NCI-H2196 (cell line): ENCODE measurements around the gene THNSL1.
A peak's percentile ranks its signal among the peaks of the same experiment; 100 is the strongest.
"Not testable (repeated sequence)": the region's sequence is repeated elsewhere in the genome, so short reads cannot be mapped to it uniquely, and the experiment has no call there.

Experiments used
- DNase-seq: peaks from one replicate; lab custom pipeline; 2025; ENCODE audit not compliant: unreplicated experiment; lab: John Stamatoyannopoulos, UW

Gene THNSL1

DNA sequence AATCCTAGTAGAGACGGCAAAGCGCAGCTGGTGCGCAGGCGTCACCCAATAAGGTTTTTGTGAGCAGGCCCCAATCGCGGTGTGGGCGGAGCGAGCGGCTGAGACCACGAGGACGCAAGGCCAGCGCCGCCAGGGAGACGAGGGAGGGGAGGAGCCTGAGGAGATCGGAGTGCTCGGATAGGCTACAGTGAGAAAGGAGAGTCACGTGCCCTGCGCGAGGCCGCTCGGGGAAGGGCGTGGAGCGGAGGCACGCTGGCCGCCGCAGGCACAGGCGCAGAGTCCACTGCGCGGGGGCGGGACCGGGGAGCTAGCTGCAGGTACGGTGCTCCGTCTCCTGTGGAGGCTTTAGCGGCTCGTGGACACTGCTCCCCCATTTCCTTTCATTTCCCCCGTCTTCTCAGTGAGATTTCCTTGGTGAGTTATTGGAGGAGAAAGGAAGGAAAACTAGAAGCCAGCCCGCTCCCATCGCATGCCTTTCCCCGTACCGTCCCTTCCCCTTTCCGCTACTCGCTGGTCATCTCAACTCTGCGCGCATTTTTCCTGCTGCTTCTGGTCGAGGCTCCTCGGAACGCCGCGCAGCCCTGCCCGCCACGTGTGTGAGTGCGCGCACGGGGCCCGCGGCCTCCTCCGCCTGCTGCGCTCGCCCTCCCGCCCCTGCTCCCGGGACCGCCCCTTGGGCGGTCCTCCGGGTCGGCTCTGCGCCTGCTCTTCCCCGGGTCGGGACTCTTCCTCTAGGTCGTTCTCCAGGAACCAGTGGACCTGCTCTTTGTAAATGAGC, at the start of gene THNSL1:
THNSL1 (plus strand) TSS at position 237 of the 778 bp plus-strand sequence. CDS start 6,612 bp downstream, outside the sequence.
- DNase-seq = peak; percentile 88

- DNase-seq = no peak
Measured at GRCh38 chr10:24966962-24967481, 49.4 kb upstream of the THNSL1 start.

- DNase-seq = no peak
Measured at GRCh38 chr10:24968349-24968748, 48.1 kb upstream of the THNSL1 start.

- not testable (repeated sequence) for DNase-seq
Measured at GRCh38 chr10:24968951-24969350, 47.5 kb upstream of the THNSL1 start.

GRCh38 chr10:24969841-24970281, 46.6 kb upstream of the THNSL1 start:
- DNase-seq = no peak

GRCh38 chr10:24971374-24971773, 45.0 kb upstream of the THNSL1 start:
- DNase-seq = no peak

DNA sequence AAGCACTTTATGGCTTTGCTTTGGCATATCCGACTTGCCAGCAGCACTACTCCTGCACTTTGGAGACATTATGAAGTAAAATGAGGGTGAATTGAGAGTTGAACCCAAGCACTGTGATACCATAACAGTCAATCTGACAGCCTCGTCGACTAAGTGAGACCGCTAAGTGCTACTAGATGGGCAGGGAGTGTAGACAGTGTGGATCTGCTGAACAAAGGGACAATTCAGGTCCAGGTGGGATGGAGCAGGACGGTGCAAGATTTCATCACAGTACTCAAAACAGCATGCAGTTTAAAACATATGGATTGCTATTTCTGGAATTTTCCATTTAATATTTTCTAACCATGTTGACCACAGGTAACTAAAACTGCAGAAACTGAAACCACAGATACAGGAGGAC, 43.2 kb upstream of the THNSL1 start:
- no peak for DNase-seq

DNA sequence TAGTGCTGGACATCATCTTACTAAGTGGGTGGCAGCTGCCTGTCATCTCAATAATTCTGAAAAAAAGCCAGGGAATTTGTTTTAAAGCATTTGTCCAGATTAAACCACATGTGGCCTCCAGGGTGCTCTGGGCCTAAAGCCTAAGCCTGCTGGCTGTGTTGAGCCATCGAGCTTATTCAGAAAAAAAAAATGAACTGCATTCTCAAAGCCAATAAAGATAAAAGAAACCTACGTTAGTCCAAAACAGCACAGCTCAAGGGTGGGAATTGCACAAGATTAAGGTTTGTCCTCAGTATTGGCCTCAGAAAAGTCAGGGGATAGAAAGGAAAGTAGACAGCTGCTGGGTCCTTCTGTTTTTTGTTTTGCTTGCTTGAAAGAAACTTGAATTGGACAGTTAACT, 41.4 kb upstream of the THNSL1 start:
- no peak for DNase-seq

DNA sequence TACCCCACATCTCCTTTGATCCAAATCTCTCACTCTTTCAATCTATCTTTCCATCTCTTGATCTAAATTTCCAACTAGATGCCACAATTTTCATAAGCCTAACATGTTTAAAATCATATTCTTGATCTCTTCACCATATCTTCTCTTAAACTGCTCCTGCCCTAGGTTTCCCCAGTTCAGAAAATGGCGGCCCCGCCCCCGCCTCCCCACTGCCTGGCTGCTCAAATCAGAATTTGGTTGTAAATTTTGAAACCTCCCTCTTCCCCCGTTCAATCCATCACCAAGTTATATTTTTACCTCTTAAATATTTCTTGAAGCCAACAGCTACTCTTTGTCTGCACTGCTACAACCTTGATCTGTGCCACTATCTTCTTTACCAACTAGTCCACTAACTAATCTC, 36.7 kb upstream of the THNSL1 start:
- no peak for DNase-seq

GRCh38 chr10:24981161-24981710, 35.2 kb upstream of the THNSL1 start:
- DNase-seq = no peak

DNA sequence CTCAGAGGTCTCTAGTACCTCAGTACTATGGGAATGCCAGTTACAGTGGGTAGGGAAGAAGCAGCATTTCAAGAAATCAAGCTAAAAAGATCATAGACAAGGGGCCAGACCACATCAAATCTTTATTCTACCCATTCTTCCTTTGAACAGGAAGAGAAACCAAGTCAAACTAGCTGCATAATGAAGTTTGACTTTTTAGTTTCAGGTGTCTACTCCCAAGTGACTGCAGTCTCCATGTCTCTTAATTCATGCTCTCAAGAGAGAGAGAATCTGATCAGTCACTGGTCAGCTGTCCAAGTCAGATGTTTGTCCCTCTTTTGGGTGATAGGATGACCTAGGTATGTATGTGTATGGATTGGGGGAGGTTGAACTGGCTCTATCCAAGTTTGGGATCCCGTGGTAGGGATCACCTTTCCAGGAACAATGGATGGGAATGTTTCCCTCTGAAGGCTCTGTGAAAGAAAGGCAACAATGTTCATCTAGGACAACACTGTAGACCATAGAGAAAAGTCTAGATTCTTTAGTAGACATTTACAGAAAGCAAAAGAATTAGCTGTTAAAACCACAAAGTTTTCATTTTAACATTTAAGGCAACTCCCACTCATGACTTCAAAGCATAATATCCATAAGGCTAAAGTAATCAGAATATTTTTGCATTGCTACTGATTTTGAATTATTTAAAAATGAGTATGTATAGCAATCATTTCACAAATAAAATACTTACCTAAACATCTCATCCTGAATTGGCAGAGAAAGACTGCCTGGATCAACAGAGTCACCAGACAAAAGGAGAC, 33.9 kb upstream of the THNSL1 start:
- DNase-seq = no peak

GRCh38 chr10:24983130-24983529, 33.3 kb upstream of the THNSL1 start:
- no peak for DNase-seq

- DNase-seq = no peak
Measured at GRCh38 chr10:24983946-24984345, 32.5 kb upstream of the THNSL1 start.

DNA sequence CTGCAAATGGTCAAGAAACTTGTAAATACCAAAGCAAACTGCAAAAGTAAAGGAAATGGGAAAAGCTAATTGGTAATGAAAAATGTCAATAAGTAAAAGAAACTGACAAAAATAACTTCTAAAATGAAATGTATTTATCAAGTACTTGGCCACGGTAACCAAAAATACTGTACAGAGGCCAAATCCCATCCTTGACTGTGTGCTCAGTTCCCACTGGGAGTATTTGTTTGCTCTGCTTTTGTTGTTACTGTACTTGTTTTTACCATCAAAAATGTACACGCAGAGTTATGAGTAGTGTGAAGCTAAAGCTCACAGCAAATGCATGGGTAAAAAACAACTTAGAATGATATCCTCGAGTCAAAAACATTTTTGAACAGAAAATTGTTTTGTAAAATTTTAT, 31.5 kb upstream of the THNSL1 start:
- no peak for DNase-seq

DNA sequence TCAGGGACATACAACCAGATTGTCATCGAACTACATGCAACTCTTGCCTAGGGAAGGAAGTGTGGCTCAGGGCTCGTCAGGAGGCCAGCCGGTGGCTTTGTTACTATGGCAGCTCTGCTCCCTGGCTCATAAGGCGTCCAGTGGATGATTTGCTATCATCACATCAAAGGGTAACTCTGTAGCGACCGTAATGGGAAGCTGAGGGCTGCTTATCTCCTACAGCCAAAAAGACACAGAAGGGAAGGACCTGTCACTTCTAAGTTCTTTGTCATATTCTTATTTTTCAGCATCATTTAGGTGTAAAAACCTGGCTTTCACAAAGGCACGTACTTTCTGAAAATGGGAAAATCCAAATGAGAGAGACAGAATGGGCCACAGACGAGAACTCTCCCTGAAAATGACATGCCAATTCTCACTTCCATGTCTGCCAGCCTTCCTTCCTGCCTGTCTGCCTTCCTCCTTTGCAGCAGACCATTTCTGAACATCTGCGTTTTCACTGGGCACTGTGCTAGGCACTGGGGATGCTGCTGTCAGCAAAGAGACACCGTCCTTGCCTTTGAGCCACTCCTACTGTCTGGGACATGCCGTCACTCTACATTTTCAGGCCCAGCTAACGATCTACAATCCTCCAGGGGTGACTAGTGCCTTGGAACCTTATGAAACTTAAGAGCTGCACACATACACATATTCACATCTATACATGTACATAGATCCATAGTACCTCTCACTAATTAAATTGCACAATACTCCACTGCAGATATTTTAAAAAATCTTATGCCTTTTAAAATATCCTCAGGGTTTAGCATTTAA, 27.4 kb upstream of the THNSL1 start:
- no peak for DNase-seq

DNA sequence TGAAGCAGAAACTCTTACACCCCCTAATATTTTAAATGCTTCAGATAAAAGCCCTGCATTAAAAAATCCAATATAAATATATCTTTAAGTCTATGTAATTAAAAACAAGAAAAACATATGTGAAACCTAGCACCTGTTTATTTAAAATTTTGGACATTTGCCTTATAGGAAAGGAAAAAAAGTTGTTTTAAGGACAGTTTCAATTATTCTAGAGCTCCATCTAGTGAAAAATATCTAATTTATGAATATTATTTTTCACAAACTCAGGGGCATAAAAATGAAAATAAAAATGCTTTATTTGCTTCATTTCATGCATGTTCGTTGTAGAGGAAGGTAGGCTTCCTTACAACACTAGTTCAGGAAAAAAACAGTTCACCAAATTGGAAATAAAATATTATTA, 26.5 kb upstream of the THNSL1 start:
- no peak for DNase-seq

DNA sequence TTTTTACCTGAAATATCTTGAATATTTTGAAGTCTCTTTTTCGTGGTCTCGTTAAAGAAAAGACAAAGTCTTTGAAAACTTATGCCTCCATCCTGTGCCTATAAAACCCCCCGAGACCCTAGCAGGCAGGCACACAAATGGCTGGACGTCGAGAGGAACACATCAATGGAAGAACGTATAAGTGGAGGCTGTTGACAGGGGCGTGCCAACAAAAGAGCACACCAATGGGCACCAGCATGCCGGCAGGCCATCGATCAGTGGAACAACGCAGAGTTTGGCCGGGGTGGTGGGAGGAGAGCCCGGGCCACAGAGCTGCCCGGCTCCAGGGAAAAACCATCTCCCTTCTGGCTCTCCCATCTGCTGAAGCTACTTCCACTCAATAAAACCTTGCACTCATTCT, 25.1 kb upstream of the THNSL1 start:
- no peak for DNase-seq

DNA sequence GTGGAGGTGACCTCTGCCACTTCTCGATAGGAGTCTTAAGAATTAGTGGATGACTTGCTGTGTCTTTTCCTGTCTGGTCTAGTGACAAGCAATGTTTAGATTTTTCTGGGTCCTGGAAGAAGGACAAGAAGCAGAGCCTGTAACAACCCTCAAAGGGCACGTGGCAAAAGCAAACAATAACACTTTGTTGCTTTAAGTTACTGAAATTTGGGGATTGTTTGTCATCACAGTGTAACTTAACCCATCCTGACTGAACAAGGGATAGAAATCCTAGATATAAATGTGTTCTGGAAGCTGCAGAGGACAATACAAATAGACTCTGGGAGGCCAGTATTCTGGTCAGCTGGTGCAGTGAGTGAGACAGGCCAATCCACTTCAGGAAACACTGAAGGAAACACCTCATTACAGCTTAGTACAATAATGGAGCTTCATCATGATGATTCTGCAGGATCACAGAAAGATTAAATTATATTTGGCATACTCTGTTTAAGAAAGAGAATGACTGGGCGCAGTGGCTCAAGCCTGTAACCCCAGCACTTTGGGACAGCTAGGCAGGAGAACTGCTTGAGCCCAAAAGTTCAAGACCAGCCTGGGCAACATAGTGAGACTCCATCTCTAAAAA, 23.8 kb upstream of the THNSL1 start:
- no peak for DNase-seq

- no peak for DNase-seq
Measured at GRCh38 chr10:24993237-24993958, 23.0 kb upstream of the THNSL1 start.

DNA sequence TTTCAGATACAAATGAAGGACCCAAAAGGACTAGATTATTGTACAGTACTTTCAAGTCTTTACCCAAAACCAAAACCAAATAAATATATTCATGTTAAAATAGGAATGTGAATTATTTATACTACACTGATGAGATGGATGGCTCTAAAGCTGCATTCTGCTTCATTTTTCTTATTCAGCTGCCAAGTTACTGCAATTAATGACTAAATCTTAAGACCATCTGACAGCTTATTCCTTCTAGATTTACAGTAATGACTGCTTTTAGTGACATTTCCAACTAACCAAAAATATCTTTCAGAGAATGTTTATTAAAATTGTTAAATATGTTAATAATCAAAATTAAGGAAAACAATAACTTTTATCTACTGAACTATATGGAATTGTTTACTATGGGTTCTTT, 21.3 kb upstream of the THNSL1 start:
- DNase-seq = no peak
